ENCODE measurements around the gene TLE7.

Gene TLE7

GRCh38 chr16:71443714-71444113 lies 1.9 kb upstream of the TLE7 start:
- no peak for DNase-seq

GRCh38 chr16:71441348-71442050 lies 355 bp downstream of the TLE7 start:
- no peak for DNase-seq

GRCh38 chr16:71440669-71441347 lies 1.0 kb downstream of the TLE7 start:
- DNase-seq, result no peak

GRCh38 chr16:71439523-71439922 lies 2.3 kb downstream of the TLE7 start:
- DNase-seq, result no peak

GRCh38 chr16:71436473-71436872 lies 5.4 kb downstream of the TLE7 start:
- no peak for DNase-seq

GRCh38 chr16:71432906-71433305 lies 8.9 kb downstream of the TLE7 start:
- DNase-seq, result no peak

DNA sequence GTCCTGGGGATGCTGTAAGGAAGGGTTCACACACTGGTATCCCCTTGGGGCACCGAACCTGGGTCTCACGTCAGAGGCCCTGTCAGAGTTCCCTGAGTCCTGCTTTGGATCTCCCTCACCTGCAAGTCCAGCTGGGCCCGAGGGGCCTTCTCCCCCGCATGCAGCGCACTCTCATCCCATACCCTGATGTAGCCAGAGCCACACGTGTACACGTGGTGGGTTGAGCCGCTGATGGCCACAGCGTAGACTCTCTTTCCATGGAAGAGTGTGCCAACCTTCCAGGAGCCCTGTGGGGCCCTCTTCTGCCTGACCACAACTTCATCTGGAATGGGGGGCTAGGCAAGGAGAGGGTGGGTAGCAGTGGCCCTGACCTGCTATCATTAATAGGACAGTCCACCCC lies 9.9 kb downstream of the TLE7 start:
- DNase-seq, result no peak

DNA sequence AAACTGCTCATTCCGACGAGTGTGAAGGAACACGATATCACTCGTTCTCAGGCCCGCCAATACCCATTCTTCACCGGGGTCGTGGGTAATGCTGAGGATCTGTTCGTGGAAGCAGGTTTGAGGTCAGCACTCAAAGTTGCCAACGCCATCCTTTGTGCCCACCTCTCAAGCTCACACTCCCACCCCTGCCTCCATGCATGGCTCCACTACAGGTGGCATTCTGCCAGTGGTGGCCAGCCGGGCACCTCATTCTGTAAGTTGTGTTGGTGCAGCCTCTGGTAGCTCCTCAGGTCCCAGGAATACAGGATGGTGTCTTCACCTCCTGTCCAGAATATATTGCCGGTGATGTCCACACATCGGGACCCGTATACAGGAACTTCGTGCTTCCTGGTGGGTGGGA lies 10.7 kb downstream of the TLE7 start:
- DNase-seq, result no peak

DNA sequence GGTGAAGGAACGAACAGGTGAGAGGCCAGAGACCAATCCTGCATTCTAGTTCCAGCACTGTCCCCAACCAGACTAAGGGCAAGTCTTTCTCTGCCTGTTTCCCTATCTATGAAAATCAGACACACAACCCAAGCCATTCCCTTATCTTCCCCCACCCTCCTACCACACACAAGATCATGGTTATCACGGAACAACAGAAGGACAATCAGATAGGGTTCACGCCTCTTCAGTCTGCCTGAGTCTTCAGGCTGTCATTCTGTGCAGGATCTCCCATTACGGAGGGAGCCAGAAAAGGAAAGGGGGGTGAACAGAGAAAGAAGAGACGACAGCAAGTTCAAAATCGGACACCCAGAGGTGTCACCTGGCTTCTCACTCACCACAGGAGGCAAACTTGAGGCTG lies 11.1 kb downstream of the TLE7 start:
- DNase-seq, result no peak

DNA sequence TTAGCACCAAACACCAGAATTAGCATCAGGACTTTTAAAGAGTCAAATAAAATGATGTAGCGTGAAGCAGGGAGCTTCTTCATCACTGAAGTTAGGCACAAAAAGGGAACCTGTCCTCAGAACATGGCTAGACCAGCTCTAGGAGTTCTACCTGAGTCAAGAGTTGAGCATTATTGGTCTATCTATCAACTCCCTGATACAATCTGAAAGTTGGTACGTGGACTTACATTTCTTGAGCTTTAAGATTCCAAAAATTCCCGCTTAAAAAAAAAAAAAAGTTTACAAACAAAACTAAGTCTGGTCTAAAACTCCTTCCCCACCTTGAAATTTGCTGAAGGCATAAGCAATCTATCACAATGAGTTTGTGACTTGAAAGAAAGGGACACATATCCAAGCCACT lies 12.3 kb downstream of the TLE7 start:
- no peak for DNase-seq

GRCh38 chr16:71428883-71429282 lies 13.0 kb downstream of the TLE7 start:
- no peak for DNase-seq

- no peak for DNase-seq
Measured at GRCh38 chr16:71428385-71428784, 13.5 kb downstream of the TLE7 start.

- DNase-seq, result no peak
Measured at GRCh38 chr16:71426880-71427615, 14.8 kb downstream of the TLE7 start.

GRCh38 chr16:71426069-71426879 lies 15.6 kb downstream of the TLE7 start:
- DNase-seq, result no peak

- DNase-seq, result no peak
Measured at GRCh38 chr16:71425746-71426068, 16.1 kb downstream of the TLE7 start.

GRCh38 chr16:71424626-71425025 lies 17.2 kb downstream of the TLE7 start:
- DNase-seq, result no peak

GRCh38 chr16:71423865-71424264 lies 18.0 kb downstream of the TLE7 start:
- DNase-seq, result no peak

DNA sequence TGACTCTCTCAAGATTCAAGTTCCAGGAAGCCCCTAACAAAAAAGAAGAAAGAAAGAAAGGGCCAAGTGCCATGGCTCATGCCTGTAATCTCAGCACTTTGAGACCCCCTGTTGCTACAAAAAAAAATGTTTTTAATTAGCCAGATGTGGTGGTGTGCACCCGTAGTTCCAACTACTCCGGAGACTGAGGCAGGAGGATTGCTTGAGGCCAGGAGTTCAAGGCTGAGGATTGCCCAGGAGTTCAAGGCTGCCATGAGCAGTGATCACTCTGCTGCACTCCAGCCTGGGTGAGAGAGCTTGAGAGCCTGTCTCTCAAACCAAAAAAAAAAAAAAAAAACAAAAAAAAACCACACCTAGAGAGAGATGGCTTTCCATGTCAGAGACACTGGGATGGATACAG lies 18.8 kb downstream of the TLE7 start:
- DNase-seq, result no peak

- DNase-seq, result no peak
Measured at GRCh38 chr16:71421911-71422310, 19.9 kb downstream of the TLE7 start.

- no peak for DNase-seq
Measured at GRCh38 chr16:71414038-71414437, 27.8 kb downstream of the TLE7 start.

- DNase-seq, result no peak
Measured at GRCh38 chr16:71413341-71413740, 28.5 kb downstream of the TLE7 start.

DNA sequence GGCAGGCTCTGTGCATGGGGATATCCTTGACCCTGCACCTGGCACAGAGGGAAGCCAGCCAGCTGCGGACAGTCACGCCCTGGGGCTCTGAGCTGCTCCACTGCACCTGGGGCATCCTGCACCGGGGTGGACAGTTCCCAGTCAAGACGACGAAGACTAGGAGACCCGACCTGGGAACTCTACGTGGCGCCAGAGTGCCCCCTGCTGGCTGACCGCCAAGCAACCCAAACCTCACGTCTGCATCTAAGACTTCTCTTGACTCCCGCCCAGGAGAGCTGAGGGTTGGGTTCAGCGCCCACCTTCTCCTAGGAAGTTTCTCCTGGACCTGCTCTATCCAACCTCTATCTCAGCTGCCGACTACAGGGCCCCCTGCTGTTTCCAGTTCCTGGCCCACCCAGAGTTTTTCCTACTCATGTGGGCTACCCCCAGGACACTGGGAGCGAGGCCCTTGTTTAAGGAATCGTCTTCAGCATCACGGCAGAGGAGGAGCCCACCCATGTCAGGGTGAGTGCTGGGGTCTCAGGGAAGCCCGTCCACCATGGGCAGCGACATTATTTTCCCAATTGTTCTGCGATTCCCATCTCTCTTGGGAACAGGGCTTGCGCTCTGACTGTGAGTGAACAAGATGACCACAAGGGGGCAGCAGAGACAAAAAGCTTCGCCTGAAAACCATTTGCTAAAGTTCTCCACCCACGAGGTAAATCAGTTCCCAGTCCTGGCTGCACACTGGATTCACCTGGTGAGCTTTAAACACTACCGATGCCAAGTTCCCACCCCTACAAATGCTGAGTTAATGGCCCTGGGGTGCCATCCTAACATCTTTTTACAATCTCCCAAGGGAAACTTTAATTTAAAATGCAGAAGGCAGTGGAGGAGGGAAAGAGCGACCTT lies 29.3 kb downstream of the TLE7 start:
- peak; percentile 56 for DNase-seq
